Measurements from ENCODE around the gene PLA1A. TPM values are rescaled to one million over a fixed set of nuclear protein-coding genes. Genes with fewer than 3 reads are reported as not detected.
A peak's percentile ranks its signal among the peaks of the same experiment; 100 is the strongest.

Gene PLA1A
- total and polyA plus RNA-seq, 2 of the 4 experiments (the other 2 are of a cell fraction), result not detected

GRCh38 chr3:119600732-119601131, 3.0 kb downstream of the PLA1A start:
- H3K4ac ChIP-seq (ENCODE audit: low read depth, low read length), result no peak overlapping the region
- H3K18ac ChIP-seq (ENCODE audit: low read depth, low read length), result no peak overlapping the region
- H3K9me1 ChIP-seq (ENCODE audit: insufficient read depth, low read length), result no peaks in the 10 kb centered on the region
- WGBS, 2 experiments (ENCODE audit: extremely low coverage in 2 of 2, insufficient read length in 1 of 2), result no CpG with 5 or more reads among the region's 5 CpGs
- H3K9ac ChIP-seq (ENCODE audit: low read depth, low read length), result no peak overlapping the region
- no peaks in the 10 kb centered on the region for H3K9me3 ChIP-seq (ENCODE audit: control insufficient read depth, insufficient read depth, low read length)
- no peak overlapping the region for H2BK5ac ChIP-seq (ENCODE audit: low read depth, low read length, poor library complexity, severe bottlenecking)
- no peak for DNase-seq
- peaks cover 19% of the 10 kb centered on the region for H3K27me3 ChIP-seq (ENCODE audit: control insufficient read depth, insufficient read depth, low read length)
- H4K20me1 ChIP-seq (ENCODE audit: insufficient read depth, low read length), result no peaks in the 10 kb centered on the region
- H3K4me2 ChIP-seq (ENCODE audit: low read depth, low read length), result no peak overlapping the region
- no peak overlapping the region for H3K27ac ChIP-seq (ENCODE audit: insufficient read depth, low read length)
- ChIA-PET CTCF (no interaction called here), POLR2A (ENCODE audit: unreplicated experiment) (no interaction called here)
- H2AFZ ChIP-seq (replicated peaks; ENCODE audit: low read length, poor library complexity), result no peak overlapping the region
- TF ChIP-seq RAD21 (IDR thresholded peaks at IDR 0.05; ENCODE audit: low read length) (peak; percentile 30), SMC3 (IDR thresholded peaks at IDR 0.05; ENCODE audit: low read depth, low read length) (no peak), ELK1 (IDR thresholded peaks at IDR 0.05; ENCODE audit: borderline replicate concordance, low read depth, low read length) (no peak), CTCF (conservative IDR thresholded peaks at IDR 0.05; ENCODE audit: low read depth, low read length) (peak; percentile 29; the same call in 1 of the 2 replicates), NFE2L2 (IDR thresholded peaks at IDR 0.05; ENCODE audit: low read depth, low read length) (no peak)
- H3K79me1 ChIP-seq (ENCODE audit: low read depth in 1 of 2, low read length in 2 of 2), result no peaks in the 10 kb centered on the region
- H2BK20ac ChIP-seq (ENCODE audit: low read depth, low read length), result no peak overlapping the region
- in situ Hi-C loops (cut with MboI; ENCODE audit: low sequenced_read_pairs) (no loop called here), dilution Hi-C loops (cut with HindIII; ENCODE audit: low sequenced_read_pairs, unreplicated experiment) (no loop called here), intact Hi-C loops (cut with micrococcal nuclease) (no loop called here)
- H2BK15ac ChIP-seq (ENCODE audit: low read depth, low read length), result no peak overlapping the region
- H2AK5ac ChIP-seq (ENCODE audit: low read depth, low read length), result no peak overlapping the region
- BruUV-seq (replicated peaks), result no TSS peak
- no peak overlapping the region for H4K5ac ChIP-seq (ENCODE audit: low read depth, low read length)
- H4K91ac ChIP-seq (ENCODE audit: insufficient read depth, low read depth, low read length), result no peak overlapping the region
- H3K36me3 ChIP-seq (ENCODE audit: control insufficient read depth, insufficient read depth, low read length), result no peaks in the 10 kb centered on the region
- no peak overlapping the region for H3K23ac ChIP-seq (ENCODE audit: low read depth, low read length)
- H3K4me1 ChIP-seq (ENCODE audit: control insufficient read depth, insufficient read depth, low read length), result no peaks in the 10 kb centered on the region
- no peak overlapping the region for H3K14ac ChIP-seq (replicated peaks; ENCODE audit: low read depth, low read length)
- H2AK9ac ChIP-seq (replicated peaks; ENCODE audit: low read depth, low read length, poor library complexity), result no peak overlapping the region
- H3K56ac ChIP-seq (ENCODE audit: extremely low read depth, insufficient read depth, low read length), result no peak overlapping the region
- ATAC-seq (ENCODE audit: low read depth), result no peak
- H2BK120ac ChIP-seq (ENCODE audit: low read depth, low read length), result no peak overlapping the region
- no peak overlapping the region for H3K4me3 ChIP-seq (ENCODE audit: insufficient read depth, low read depth, low read length)
- H4K8ac ChIP-seq (ENCODE audit: low read depth in 2 of 2, low read length in 2 of 2), result no peak overlapping the region

Data from IMR-90 (cell line).